SK-N-SH (cell line): ENCODE data around the gene MAP2. TPM values are rescaled to one million over a fixed set of nuclear protein-coding genes. Genes with fewer than 3 reads are reported as not detected.
A peak's percentile ranks its signal among the peaks of the same experiment; 100 is the strongest.
"Not testable (repeated sequence)": the region's sequence is repeated elsewhere in the genome, so short reads cannot be mapped to it uniquely, and the experiment has no call there.

Experiments
- CTCF ChIA-PET: fragments of 300-600, 350-600 bp; formaldehyde crosslinking; extraction: SDS; loops from one replicate; lab custom pipeline; 2021; lab: Yijun Ruan, JAX
- POLR2A ChIA-PET: fragments of 350-600 bp; sonication (Branson Sonifier 250); formaldehyde crosslinking; extraction: SDS; loops from one replicate; lab custom pipeline; 2020; ENCODE audit warnings: antibody characterized with exemption, inconsistent platforms; lab: Yijun Ruan, JAX
- DNase-seq: peaks from one replicate; pipeline ENCODE4 v3.0.0; 2012
- H2AFZ ChIP-seq: fragments of 200-600 bp; sonication (generic); 2 replicates; pipeline ENCODE4 v1.8.1; 2016; ENCODE audit warnings: antibody characterized with exemption, mild to moderate bottlenecking, low read depth
- H3F3A ChIP-seq: fragments of 200-600 bp; sonication (generic); replicated peaks from 2 replicates; pipeline ENCODE3; 2016; ENCODE audit warnings: antibody characterized with exemption, mild to moderate bottlenecking; ENCODE audit not compliant: insufficient read depth
- H3K27ac ChIP-seq, 2 experiments: fragments of 200-500 bp in 1 of 2; fragments of 200-600 bp in 1 of 2; sonication (Bioruptor generic) in 1 of 2; sonication (generic), shearing (Covaris generic) in 1 of 2; 2 replicates each; pipeline versions ENCODE4 v1.5.1 to v1.6.1; 2014 to 2016; ENCODE audit warnings: low read depth in 2 of 2, inconsistent platforms in 1 of 2, low read length in 1 of 2, mild to moderate bottlenecking in 1 of 2, mixed read lengths in 1 of 2
- H3K27me3 ChIP-seq: fragments of 200-600 bp; sonication (generic), shearing (Covaris generic); 2 replicates; pipeline ENCODE4 v1.6.1; 2016; ENCODE audit warnings: mixed run types; ENCODE audit not compliant: insufficient read depth
- H3K36me3 ChIP-seq, 2 experiments: fragments of 200-500 bp in 1 of 2; fragments of 200-600 bp in 1 of 2; sonication (Bioruptor generic) in 1 of 2; sonication (generic) in 1 of 2; replicated peaks in 1 of 2; 2 replicates each; pipeline versions ENCODE3 to v1.5.1; 2014 to 2016; ENCODE audit warnings: low read length in 1 of 2, mild to moderate bottlenecking in 1 of 2; ENCODE audit not compliant: insufficient read depth in 2 of 2, control insufficient read depth in 1 of 2
- H3K4me1 ChIP-seq, 2 experiments: fragments of 200-500 bp in 1 of 2; fragments of 200-600 bp in 1 of 2; sonication (Bioruptor generic) in 1 of 2; sonication (generic), shearing (Covaris generic) in 1 of 2; 2 replicates each; pipeline versions ENCODE4 v1.5.1 to v1.6.1; 2014 to 2016; ENCODE audit warnings: low read depth in 1 of 2, low read length in 1 of 2, mixed run types in 1 of 2; ENCODE audit not compliant: insufficient read depth in 2 of 2, control insufficient read depth in 1 of 2
- H3K4me2 ChIP-seq: fragments of 200-600 bp; sonication (generic), shearing (Covaris generic); 2 replicates; pipeline ENCODE4 v1.6.1; 2017; ENCODE audit warnings: mixed run types
- H3K4me3 ChIP-seq, 2 experiments: fragments of 200-500 bp in 1 of 2; fragments of 200-600 bp in 1 of 2; sonication (Bioruptor generic) in 1 of 2; sonication (generic), shearing (Covaris generic) in 1 of 2; 2 replicates each; pipeline versions ENCODE4 v1.5.1 to v1.8.1; 2014 to 2016; ENCODE audit warnings: low read depth in 2 of 2, inconsistent platforms in 1 of 2, low read length in 1 of 2, mild to moderate bottlenecking in 1 of 2, mixed read lengths in 1 of 2, moderate library complexity in 1 of 2
- H3K79me2 ChIP-seq: fragments of 200-600 bp; sonication (generic); 2 replicates; pipeline ENCODE4 v1.8.1; 2017; ENCODE audit warnings: mild to moderate bottlenecking; ENCODE audit not compliant: insufficient read depth
- H3K9ac ChIP-seq: fragments of 200-600 bp; sonication (generic); 2 replicates; pipeline ENCODE4 v1.6.1; 2017; ENCODE audit warnings: mixed run types
- H3K9me2 ChIP-seq: fragments of 200-600 bp; sonication (generic); 2 replicates; pipeline ENCODE4 v1.6.1; 2017; ENCODE audit warnings: mixed run types
- H3K9me3 ChIP-seq: fragments of 200-600 bp; sonication (generic); 2 replicates; pipeline ENCODE4 v1.6.1; 2017; ENCODE audit warnings: mixed run types, mild to moderate bottlenecking, moderate library complexity
- H4K20me1 ChIP-seq: fragments of 200-600 bp; sonication (generic); 2 replicates; pipeline ENCODE4 v1.6.1; 2017; ENCODE audit warnings: mild to moderate bottlenecking, mixed run types; ENCODE audit not compliant: insufficient read depth
- CHD2 ChIP-seq: fragments of 150-350 bp; IDR thresholded peaks from 2 replicates; pipeline ENCODE4 v1.6.1; 2018; ENCODE audit warnings: low read length; ENCODE audit not compliant: partially characterized antibody
- CTCF ChIP-seq: fragments of 200-600 bp; sonication (generic); IDR thresholded peaks from 2 replicates; pipeline ENCODE4 v1.6.1; 2017; ENCODE audit warnings: antibody characterized with exemption, mild to moderate bottlenecking, moderate library complexity
- EP300 ChIP-seq, 2 experiments: IDR thresholded peaks; 2 replicates each; pipeline versions ENCODE4 v1.4.0 to v1.6.1; 2012; ENCODE audit warnings: borderline replicate concordance in 1 of 2, low read depth in 1 of 2, low read length in 1 of 2
- FOXM1 ChIP-seq: IDR thresholded peaks from 2 replicates; pipeline ENCODE4 v1.4.0; 2012; ENCODE audit warnings: low read depth, mild to moderate bottlenecking
- GABPA ChIP-seq: IDR thresholded peaks from 2 replicates; pipeline ENCODE4 v1.4.0; 2012; ENCODE audit warnings: low read depth, mild to moderate bottlenecking
- IRF3 ChIP-seq: fragments of 150-350 bp; IDR thresholded peaks from 2 replicates; pipeline ENCODE4 v1.6.1; 2016; ENCODE audit warnings: mild to moderate bottlenecking, low read depth, low read length
- NFIC ChIP-seq: IDR thresholded peaks from 2 replicates; pipeline ENCODE4 v1.4.0; 2012; ENCODE audit warnings: borderline replicate concordance
- PBX3 ChIP-seq: IDR thresholded peaks from 2 replicates; pipeline ENCODE4; 2012
- RCOR1 ChIP-seq: fragments of 150-350 bp; IDR thresholded peaks from 2 replicates; pipeline ENCODE4 v1.6.1; 2017; ENCODE audit warnings: antibody characterized with exemption, low read length
- SIN3A ChIP-seq: IDR thresholded peaks from 2 replicates; pipeline ENCODE4 v1.6.1; 2012; ENCODE audit warnings: low read depth, mild to moderate bottlenecking, low read length, moderate library complexity, borderline replicate concordance
- TCF12 ChIP-seq: IDR thresholded peaks from 2 replicates; pipeline ENCODE4 v1.4.0; 2012
- TEAD4 ChIP-seq: IDR thresholded peaks from 2 replicates; pipeline ENCODE4 v1.4.0; 2012; ENCODE audit warnings: mild to moderate bottlenecking, borderline replicate concordance; ENCODE audit not compliant: insufficient read depth
- WGBS: methylation state at CpG from one replicate; pipeline ENCODE4 v1.1.6; 2017; ENCODE audit warnings: low lambda C conversion rate; 5-methylcytosine and 5-hydroxymethylcytosine counted together
- polyA plus RNA-seq, 3 experiments: library from polyadenylated mRNA; depleted of rRNA; stranded (reverse); fragments of >200 nt; gene quantifications; 2 replicates each; pipeline ENCODE4 v1.2.3, GENCODE V29; 2012
- TF ChIP-seq, protein P1 (sequence below): IDR thresholded peaks from 2 replicates; pipeline ENCODE4 v1.4.0; 2012; ENCODE audit warnings: low read depth, borderline replicate concordance

MAP2 gene
- polyA plus RNA-seq, 1 of the 3 experiments (the other 2 are of a cell fraction) = 7.8 TPM

DNA sequence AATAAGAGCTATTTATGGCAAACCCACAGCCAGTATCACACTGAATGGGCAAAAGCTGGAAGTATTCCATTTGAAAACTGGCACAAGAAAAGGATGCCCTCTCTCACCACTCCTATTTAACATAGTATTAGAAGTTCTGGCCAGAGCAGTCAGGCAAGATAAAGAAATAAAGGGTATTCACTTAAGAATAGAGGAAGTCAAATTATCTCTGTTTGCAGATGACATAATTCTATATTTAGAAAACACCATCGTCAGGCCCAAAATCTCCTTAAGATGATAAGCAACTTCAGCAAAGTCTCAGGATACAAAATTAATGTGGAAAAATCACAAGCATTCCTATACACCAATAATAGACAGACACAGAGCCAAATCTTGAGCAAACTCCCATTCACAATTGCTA is 68.4 kb downstream of the MAP2 start:
- H3K4me2 ChIP-seq, H2AFZ ChIP-seq, DNase-seq, H3K79me2 ChIP-seq, POLR2A ChIA-PET, H3K27ac ChIP-seq, H3K4me1 ChIP-seq, H3K9me2 ChIP-seq, H3K4me3 ChIP-seq, H3K36me3 ChIP-seq, H3K9me3 ChIP-seq, H3K9ac ChIP-seq, H3K27me3 ChIP-seq, H4K20me1 ChIP-seq, CTCF ChIA-PET: not testable (repeated sequence)
- peaks cover 23% of the 10 kb centered on the region for H3F3A ChIP-seq
- 96% methylated on average over 1 of the region's 1 CpG for WGBS

DNA sequence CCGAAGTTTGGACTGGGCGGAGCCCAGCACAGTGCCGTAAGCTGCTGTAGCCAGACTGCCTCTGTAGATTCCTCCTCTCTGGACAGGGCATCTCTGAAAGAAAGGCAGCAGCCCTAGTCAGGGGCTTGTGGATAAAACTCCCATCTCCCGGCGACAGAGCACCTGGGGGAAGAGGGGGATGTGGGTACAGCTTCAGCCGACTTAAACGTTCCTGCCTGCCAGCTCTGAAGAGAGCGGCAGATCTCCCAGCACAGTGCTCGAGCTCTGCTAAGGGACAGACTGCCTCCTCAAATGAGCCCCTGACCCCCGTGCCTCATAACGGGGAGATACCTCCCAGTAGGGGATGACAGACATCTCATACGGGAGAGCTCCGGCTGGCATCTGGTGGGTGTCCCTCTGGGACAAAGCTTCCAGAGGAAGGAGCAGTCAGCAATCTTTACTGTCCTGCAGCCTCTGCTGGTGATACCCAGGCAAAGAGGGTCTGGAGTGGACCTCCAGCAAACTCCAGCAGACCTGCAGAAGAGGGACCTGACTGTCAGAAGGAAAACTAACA is 71.3 kb downstream of the MAP2 start:
- POLR2A ChIA-PET, H3K4me1 ChIP-seq, H3K36me3 ChIP-seq, DNase-seq, H3K79me2 ChIP-seq, H2AFZ ChIP-seq, H4K20me1 ChIP-seq, H3K27me3 ChIP-seq, H3K9me3 ChIP-seq, H3K9me2 ChIP-seq: not testable (repeated sequence)
- Histone ChIP-seq H3K27ac (peak overlapping the region; percentile 60 to 94; a peak in 3 of 4 replicates), H3K4me2 (peak overlapping the region; percentile 63), H3K4me3 (peak overlapping the region in 1 of 2 experiments; percentile 18; a peak in 2 of 4 replicates), H3K9ac (peak overlapping the region; percentile 43; the same call in 1 of the 2 replicates), H3F3A (peaks cover 23% of the 10 kb centered on the region)
- 92% methylated on average over 10 of the region's 13 CpGs for WGBS
- CTCF ChIA-PET = interaction anchor here (0.9 to 1.2 kb wide), 2 partner anchors 8 to 9 kb away, joined by 3 read pairs; no protein-coding TSS in a partner anchor

GRCh38 chr2:209495855-209496585 is 72.2 kb downstream of the MAP2 start:
- H3K27me3 ChIP-seq = no peaks in the 10 kb centered on the region
- no peaks in the 10 kb centered on the region for H3K9me3 ChIP-seq
- peaks cover 23% of the 10 kb centered on the region for H3F3A ChIP-seq
- H2AFZ ChIP-seq = no peak overlapping the region
- H3K36me3 ChIP-seq = no peaks in the 10 kb centered on the region
- no peaks in the 10 kb centered on the region for H3K9me2 ChIP-seq
- no peaks in the 10 kb centered on the region for H3K79me2 ChIP-seq
- peak; percentile 8 for DNase-seq
- H3K4me1 ChIP-seq = peaks cover 2 to 9% of the 10 kb centered on the region in 2 experiments
- peak overlapping the region; percentile 43; the same call in 1 of the 2 replicates for H3K9ac ChIP-seq
- CTCF ChIA-PET = interaction anchor here (1.2 kb wide), 1 partner anchor 9 kb away, joined by 3 read pairs; no protein-coding TSS in a partner anchor
- peak overlapping the region; percentile 63 for H3K4me2 ChIP-seq
- POLR2A ChIA-PET = no interaction called here
- peak overlapping the region in 1 of 2 experiments; percentile 18; a peak in 3 of 4 replicates for H3K4me3 ChIP-seq
- WGBS = 19% methylated on average over 4 of the region's 4 CpGs
- peak overlapping the region; percentile 60 to 94; a peak in 3 of 4 replicates for H3K27ac ChIP-seq
- no peaks in the 10 kb centered on the region for H4K20me1 ChIP-seq
- no peak for TF ChIP-seq GABPA
- peak; percentile 75; the same call in 1 of the 2 replicates for TF ChIP-seq TEAD4
- no peak for TF ChIP-seq CTCF
- TF ChIP-seq SIN3A = peak; percentile 87; the same call in 1 of the 2 replicates
- no peak for TF ChIP-seq RCOR1
- TF ChIP-seq IRF3 = no peak
- TF ChIP-seq CHD2 = no peak
- TF ChIP-seq FOXM1 = peak; percentile 66
- TF ChIP-seq, protein P1, sequence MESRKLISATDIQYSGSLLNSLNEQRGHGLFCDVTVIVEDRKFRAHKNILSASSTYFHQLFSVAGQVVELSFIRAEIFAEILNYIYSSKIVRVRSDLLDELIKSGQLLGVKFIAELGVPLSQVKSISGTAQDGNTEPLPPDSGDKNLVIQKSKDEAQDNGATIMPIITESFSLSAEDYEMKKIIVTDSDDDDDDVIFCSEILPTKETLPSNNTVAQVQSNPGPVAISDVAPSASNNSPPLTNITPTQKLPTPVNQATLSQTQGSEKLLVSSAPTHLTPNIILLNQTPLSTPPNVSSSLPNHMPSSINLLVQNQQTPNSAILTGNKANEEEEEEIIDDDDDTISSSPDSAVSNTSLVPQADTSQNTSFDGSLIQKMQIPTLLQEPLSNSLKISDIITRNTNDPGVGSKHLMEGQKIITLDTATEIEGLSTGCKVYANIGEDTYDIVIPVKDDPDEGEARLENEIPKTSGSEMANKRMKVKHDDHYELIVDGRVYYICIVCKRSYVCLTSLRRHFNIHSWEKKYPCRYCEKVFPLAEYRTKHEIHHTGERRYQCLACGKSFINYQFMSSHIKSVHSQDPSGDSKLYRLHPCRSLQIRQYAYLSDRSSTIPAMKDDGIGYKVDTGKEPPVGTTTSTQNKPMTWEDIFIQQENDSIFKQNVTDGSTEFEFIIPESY = peak; percentile 82
- TF ChIP-seq PBX3 = peak; percentile 68; the same call in 1 of the 2 replicates
- TF ChIP-seq TCF12 = peak; percentile 96
- TF ChIP-seq EP300 (IDR thresholded peaks at IDR 0.05; ENCODE audit: borderline replicate concordance in 1 of 2, low read depth in 1 of 2, low read length in 1 of 2) = peak in 1 of 2 experiments; percentile 92; a peak in 2 of 4 replicates
- peak; percentile 81 for TF ChIP-seq NFIC
